GM18909 (cell line): Measurements from ENCODE around the gene HEPH.
"Not testable (repeated sequence)": the region's sequence is repeated elsewhere in the genome, so short reads cannot be mapped to it uniquely, and the experiment has no call there.

Experiments
- ATAC-seq: cut with Tn5 transposase; IDR thresholded peaks from one replicate; pipeline ENCODE4 v1.9.1; 2021; ENCODE audit warnings: mild to moderate bottlenecking; ENCODE audit not compliant: unreplicated experiment, poor library complexity

HEPH gene

DNA sequence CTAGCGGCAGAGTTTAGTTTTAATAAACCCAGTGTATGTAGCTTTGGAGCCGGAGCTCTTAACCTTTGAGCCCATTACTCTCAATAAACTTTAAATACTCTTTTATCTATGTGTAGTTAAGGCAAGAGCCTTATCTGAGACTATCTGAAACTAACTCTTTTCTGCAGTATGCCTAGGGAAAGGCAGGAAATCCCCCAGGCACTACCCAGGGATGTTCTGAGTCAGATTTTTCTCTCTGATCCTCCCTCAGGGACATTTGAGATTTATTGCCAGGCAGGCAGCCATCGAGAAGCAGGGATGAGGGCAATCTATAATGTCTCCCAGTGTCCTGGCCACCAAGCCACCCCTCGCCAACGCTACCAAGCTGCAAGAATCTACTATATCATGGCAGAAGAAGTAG, 39.1 kb downstream of the HEPH start:
- ATAC-seq, result no peak

DNA sequence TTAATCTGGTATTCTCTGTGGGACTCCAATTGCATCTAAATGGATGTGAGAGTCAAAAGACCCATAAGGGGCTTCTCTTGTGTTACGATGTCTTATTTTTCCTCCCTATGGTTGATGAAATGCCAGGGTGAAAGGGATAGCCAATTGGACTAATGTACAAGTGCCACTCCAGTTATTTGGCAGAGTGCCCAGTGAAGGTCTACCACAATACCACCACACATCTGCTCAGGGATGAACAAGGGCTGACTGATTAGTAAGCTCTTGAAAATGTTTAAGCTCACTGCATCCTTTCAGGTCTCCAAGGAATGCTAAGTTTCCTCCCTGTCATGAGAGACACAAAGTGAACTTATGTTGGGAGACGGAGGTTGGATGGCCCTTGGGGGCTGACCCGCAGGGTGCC, 57.8 kb downstream of the HEPH start:
- no peak for ATAC-seq

GRCh38 chrX:66232296-66232695, 68.2 kb downstream of the HEPH start:
- ATAC-seq, result no peak

DNA sequence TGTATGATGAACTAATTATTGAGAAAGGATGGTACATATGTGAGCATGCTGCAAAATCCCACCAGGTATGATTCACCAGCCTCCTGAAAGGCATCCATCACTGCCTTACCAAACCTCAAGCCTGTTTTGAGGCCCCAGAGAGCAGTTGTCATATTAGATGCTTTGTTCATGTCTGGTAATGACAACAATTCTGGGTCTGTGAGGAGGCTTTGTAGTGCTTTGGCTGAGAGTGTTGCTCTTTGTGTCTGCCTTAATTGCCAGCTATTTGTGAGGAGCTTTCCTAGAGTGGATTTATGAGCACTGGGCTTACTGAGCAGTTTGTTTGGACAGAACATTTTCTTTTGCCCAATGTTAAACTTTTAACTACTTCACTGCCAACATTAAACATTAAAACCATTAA, 69.2 kb downstream of the HEPH start:
- ATAC-seq, result no peak

DNA sequence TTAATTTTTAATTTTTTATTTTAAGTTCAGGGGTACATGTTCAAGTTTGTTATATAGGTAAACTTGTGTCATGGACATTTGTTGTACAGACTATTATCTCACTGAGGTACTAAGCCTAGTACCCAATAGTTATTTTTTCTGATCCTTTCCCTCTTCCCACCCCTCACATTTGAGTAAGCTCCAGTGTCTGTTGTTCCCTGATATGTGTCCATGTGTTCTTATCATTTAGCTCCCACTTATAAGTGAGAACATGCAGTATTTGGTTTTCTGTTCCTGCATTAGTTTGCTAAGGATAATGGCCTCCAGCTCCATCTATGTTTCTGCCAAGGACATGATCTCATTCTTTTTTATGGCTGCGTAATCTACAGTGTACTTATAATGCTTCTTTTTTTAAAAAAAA, 69.9 kb downstream of the HEPH start:
- ATAC-seq, result not testable (repeated sequence)

GRCh38 chrX:66255359-66255967, 91.4 kb downstream of the HEPH start:
- no peak for ATAC-seq

- ATAC-seq, result no peak
Observed at GRCh38 chrX:66262807-66263206, 98.8 kb downstream of the HEPH start.
